Heart left ventricle (tissue), 16 donors: ENCODE measurements around the gene GRIN1. TPM values are rescaled to one million over a fixed set of nuclear protein-coding genes. Genes with fewer than 3 reads are reported as not detected.

Source experiments
- ATAC-seq, 4 donors: fragments of 200-7000 bp; cut with Tn5 transposase; one replicate each; pipeline ENCODE4 v1.9.1; 2020 to 2022; ENCODE audit warnings: moderate library complexity in 4 of 4, mild to moderate bottlenecking in 3 of 4, moderate number of reproducible peaks in 1 of 4
- DNase-seq, 5 donors: peaks; one replicate each; pipeline ENCODE4 v3.0.0-alpha.2; 2020
- H3K27ac ChIP-seq, 12 donors: fragments of 200-600 bp; sonication (generic) in 4 of 12; one replicate each; pipeline versions ENCODE4 v1.5.0 to v1.8.0; 2016 to 2022; ENCODE audit warnings: mild to moderate bottlenecking in 2 of 12
- H3K27me3 ChIP-seq, 9 donors: fragments of 200-600 bp; sonication (generic) in 2 of 9; one replicate each; pipeline versions ENCODE4 v1.5.1 to v1.8.0; 2016 to 2022; ENCODE audit warnings: mild to moderate bottlenecking in 3 of 9
- H3K36me3 ChIP-seq, 9 donors: fragments of 200-600 bp; sonication (generic) in 2 of 9; one replicate each; pipeline versions ENCODE4 v1.5.0 to v1.8.0; 2018 to 2022; ENCODE audit warnings: mild to moderate bottlenecking in 2 of 9
- H3K4me1 ChIP-seq, 12 donors: fragments of 200-600 bp; sonication (generic) in 4 of 12; one replicate each; pipeline versions ENCODE4 v1.5.0 to v1.8.0; 2016 to 2022; ENCODE audit warnings: mild to moderate bottlenecking in 3 of 12
- H3K4me3 ChIP-seq, 12 donors: fragments of 200-600 bp; sonication (generic) in 4 of 12; one replicate each; pipeline versions ENCODE4 v1.5.0 to v1.8.0; 2017 to 2022; ENCODE audit warnings: mild to moderate bottlenecking in 9 of 12, moderate library complexity in 4 of 12
- H3K9me3 ChIP-seq, 12 donors: fragments of 200-600 bp; sonication (generic) in 4 of 12; one replicate each; pipeline versions ENCODE4 v1.5.0 to v1.8.0; 2016 to 2022; ENCODE audit warnings: mild to moderate bottlenecking in 1 of 12
- POLR2A ChIP-seq, 2 donors: fragments of 450-650 bp; IDR thresholded peaks; one replicate each; pipeline ENCODE4 v1.6.1; 2017; ENCODE audit warnings: antibody characterized with exemption in 2 of 2, mild to moderate bottlenecking in 2 of 2, moderate library complexity in 2 of 2
- WGBS, 4 donors: extraction: QIAGEN DNeasy Blood & Tissue Kit in 2 of 4; methylation state at CpG; one replicate each; pipeline versions ENCODE4 v1.1.5 to v1.1.7; 2013 to 2018; 5-methylcytosine and 5-hydroxymethylcytosine counted together
- intact Hi-C, 10 donors: fragments of 100-400 bp; cut with DNase I; formaldehyde crosslinking; loops; one replicate each; pipeline versions ENCODE4 v1.11.1 to v1.14.2; 2022
- polyA plus RNA-seq, 2 donors: library from polyadenylated mRNA; stranded (reverse); fragments of 200-250 nt; gene quantifications; one replicate each; pipeline ENCODE4 v1.2.3, GENCODE V29; 2013
- total RNA-seq, 9 donors: library from RNA; depleted of rRNA in 2 of 9; stranded (reverse); fragments of >200 nt in 2 of 9; fragmentation: NEBNext Ultra II Directional in 3 of 9; extraction: Animal tissue kit (Norgen Biotek cat#: 25700) in 3 of 9; gene quantifications; one replicate each; pipeline versions ENCODE4 v1.1.0 to v1.2.4, GENCODE V29; 2016 to 2023
- TF ChIP-seq, protein P1 (sequence below), 12 donors: fragments of 200-600 bp; sonication (generic) in 4 of 12; IDR thresholded peaks; one replicate each; pipeline versions ENCODE4 v1.5.0 to v1.8.0; 2018 to 2022; ENCODE audit warnings: antibody characterized with exemption in 12 of 12, mild to moderate bottlenecking in 5 of 12
- donor health status: ischemic (EF 13 %, LVEDD 7.1; RV severe dilation, severe dysfunction).
- donor health status: healthy with polysubstance abuse.
- donor health status: DM: no; HTN: yes; CAD: no.
- donor health status: DM: no; HTN: no; CAD: no.
- donor health status: ischemic (EF 25% LVEDD 6.9; RV normal size, moderate dysfunction).
- donor health status: ischemic (EF 25% LVEDD 5.7; RV mildly dilated, moderate dysfunction).
- donor health status: healthy.
- donor health status: DM: yes; HTN: yes; CAD: no.
- donor health status: ischemic (EF 35%, LVEDD 5.7; RV mildly dilated, moderate dysfunction).
- donor health status: nonischemic (EF 11% LVEDD 7.7; RV severe dilation, severe dysfunction).
- donor health status: DM: yes; HTN: yes; CAD: no.
- donor health status: PGD.
- donor health status: ischemic (EF 29% LVEDD 5.4; RV normal size, mild dysfunction).
- donor health status: nonischemic (EF 23%, LVEDD 6.1; RV moderate dilation, normal function).

GRIN1 gene
- total and polyA plus RNA-seq, 11 donors = 0.10 TPM; not detected in 10

DNA sequence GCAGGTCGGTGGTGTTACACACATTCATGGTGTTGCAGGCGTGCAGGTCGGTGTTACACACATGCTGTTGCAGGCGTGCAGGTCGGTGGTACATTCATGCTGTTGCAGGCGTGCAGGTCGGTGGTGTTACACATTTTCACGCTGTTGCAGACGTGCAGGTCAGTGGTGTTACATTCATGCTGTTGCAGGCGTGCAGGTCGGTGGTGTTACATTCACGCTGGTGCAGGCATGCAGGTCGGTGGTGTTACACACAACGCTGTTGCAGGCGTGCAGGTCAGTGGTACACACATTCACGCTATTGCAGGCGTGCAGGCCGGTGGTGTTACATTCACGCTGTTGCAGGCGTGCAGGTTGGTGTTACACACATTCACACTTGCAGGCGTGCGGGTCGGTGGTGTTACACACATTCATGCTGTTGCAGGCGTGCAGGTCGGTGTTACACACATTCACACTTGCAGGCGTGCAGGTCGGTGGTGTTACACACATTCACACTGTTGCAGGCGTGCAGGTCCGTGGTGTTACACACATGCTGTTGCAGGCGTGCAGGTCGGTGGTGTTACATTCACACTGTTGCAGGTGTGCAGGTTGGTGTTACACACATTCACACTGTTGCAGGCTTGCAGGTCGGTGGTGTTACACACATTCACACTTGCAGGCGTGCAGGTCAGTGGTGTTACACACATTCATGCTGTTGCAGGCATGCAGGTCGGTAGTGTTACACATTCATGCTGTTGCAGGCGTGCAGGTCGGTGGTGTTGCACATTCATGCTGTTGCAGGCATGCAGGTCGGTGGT lies 35.6 kb upstream of the GRIN1 start:
- TF ChIP-seq, protein P1, sequence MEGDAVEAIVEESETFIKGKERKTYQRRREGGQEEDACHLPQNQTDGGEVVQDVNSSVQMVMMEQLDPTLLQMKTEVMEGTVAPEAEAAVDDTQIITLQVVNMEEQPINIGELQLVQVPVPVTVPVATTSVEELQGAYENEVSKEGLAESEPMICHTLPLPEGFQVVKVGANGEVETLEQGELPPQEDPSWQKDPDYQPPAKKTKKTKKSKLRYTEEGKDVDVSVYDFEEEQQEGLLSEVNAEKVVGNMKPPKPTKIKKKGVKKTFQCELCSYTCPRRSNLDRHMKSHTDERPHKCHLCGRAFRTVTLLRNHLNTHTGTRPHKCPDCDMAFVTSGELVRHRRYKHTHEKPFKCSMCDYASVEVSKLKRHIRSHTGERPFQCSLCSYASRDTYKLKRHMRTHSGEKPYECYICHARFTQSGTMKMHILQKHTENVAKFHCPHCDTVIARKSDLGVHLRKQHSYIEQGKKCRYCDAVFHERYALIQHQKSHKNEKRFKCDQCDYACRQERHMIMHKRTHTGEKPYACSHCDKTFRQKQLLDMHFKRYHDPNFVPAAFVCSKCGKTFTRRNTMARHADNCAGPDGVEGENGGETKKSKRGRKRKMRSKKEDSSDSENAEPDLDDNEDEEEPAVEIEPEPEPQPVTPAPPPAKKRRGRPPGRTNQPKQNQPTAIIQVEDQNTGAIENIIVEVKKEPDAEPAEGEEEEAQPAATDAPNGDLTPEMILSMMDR (IDR thresholded peaks at IDR 0.05) = no peak
- no peak for TF ChIP-seq POLR2A (IDR thresholded peaks at IDR 0.05)
- DNase-seq = no peak
- intact Hi-C loops = no loop called here

DNA sequence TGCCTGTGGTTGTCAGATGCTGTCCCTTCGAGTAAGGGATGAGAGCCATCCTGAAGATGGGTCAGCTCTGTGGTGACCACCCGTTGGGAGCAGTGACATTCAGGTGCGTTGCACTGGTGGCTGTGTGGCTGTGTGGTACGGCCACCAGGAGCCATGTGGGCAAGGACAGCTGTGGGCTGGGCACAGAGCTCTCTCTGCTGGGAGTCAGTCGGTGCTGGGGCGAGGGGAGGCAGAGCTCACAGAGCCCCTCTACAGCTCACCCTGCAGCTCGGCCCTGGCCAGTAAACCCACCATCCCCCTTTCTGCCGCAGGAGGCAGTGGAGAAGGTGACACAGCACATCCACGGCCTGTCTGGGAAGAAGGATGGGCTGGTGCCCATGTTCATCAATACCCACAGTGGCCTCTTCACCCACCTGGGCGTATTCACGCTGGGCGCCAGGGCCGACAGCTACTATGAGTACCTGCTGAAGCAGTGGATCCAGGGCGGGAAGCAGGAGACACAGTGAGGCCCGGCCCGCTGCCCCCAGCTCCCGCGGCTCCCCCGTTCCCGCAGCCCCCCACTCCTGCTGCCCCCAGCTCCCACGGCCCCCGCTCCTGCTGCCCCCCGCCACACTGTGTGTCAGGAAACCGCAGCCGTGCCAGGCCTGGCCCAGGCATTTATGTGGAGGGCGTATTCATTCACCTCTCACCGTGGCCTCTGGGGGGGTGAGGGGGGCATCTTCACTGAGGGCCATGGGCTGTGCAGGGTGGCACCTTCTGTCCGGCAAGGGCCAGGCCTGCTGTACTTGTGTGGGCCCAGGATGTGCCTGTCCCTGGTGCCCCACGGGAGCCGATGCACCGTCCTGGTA lies 32.9 kb upstream of the GRIN1 start:
- ATAC-seq = no peak
- H3K9me3 ChIP-seq = no peaks in the 10 kb centered on the region
- WGBS, 4 donors = 91 to 96% (median 94%) methylated on average over 26 to 31 of the region's 31 CpGs
- no peak overlapping the region for H3K4me3 ChIP-seq
- H3K36me3 ChIP-seq = peaks cover 0 to 99% (median 81%) of the 10 kb centered on the region in 9 donors
- H3K27ac ChIP-seq = no peak overlapping the region
- no peak for DNase-seq
- H3K27me3 ChIP-seq = no peaks in the 10 kb centered on the region
- no peak for TF ChIP-seq POLR2A (IDR thresholded peaks at IDR 0.05)
- TF ChIP-seq, protein P1 (IDR thresholded peaks at IDR 0.05) = no peak
- no peaks in the 10 kb centered on the region for H3K4me1 ChIP-seq
- intact Hi-C loops = no loop called here

More for the DNA sequence above, 35.6 kb upstream of the GRIN1 start:
- ATAC-seq = no peak
- H3K9me3 ChIP-seq = no peaks in the 10 kb centered on the region
- WGBS, 4 donors = 92 to 94% (median 93%) methylated on average over 37 of the region's 37 CpGs
- peaks cover 0 to 93% (median 91%) of the 10 kb centered on the region in 9 donors for H3K36me3 ChIP-seq
- no peaks in the 10 kb centered on the region for H3K4me1 ChIP-seq
- no peak overlapping the region for H3K27ac ChIP-seq
- H3K27me3 ChIP-seq = no peaks in the 10 kb centered on the region
- no peak overlapping the region for H3K4me3 ChIP-seq

DNA sequence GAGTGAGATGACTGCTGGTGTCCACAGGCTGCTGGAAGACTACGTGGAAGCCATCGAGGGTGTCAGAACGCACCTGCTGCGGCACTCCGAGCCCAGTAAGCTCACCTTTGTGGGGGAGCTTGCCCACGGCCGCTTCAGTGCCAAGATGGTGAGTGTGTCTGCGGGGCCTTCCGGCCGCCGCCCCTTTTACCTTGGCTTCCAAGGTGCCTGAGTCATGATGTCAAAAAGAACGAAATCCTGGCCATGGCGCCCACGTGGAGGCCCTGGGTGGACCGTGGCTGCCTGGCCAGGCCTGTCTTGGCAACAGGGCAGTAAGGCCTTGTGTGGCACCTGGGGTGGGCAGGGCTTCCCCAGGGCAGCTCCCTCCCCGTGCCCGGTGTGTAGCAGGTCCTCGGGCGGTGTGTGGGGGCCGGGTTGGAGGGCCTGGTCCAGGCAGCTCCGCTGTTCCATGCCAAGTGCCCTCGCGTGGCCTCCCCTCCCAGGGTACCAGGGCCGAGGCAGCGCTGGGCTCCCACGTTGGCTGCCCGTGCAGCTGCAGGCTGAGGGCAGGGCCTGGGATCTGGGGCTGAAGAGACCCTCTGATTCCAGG lies 32.2 kb upstream of the GRIN1 start:
- H3K4me1 ChIP-seq = no peaks in the 10 kb centered on the region
- H3K9me3 ChIP-seq = no peaks in the 10 kb centered on the region
- H3K27me3 ChIP-seq = no peaks in the 10 kb centered on the region
- intact Hi-C loops = no loop called here
- DNase-seq = peak in 1 of 5 donors; percentile 29
- no peak for TF ChIP-seq POLR2A (IDR thresholded peaks at IDR 0.05)
- TF ChIP-seq, protein P1 (IDR thresholded peaks at IDR 0.05) = no peak
- no peak for ATAC-seq
- WGBS, 4 donors = 93 to 97% (median 95%) methylated on average over 18 to 27 of the region's 27 CpGs
- peaks cover 0 to 98% (median 79%) of the 10 kb centered on the region in 9 donors for H3K36me3 ChIP-seq
- no peak overlapping the region for H3K27ac ChIP-seq
- no peak overlapping the region for H3K4me3 ChIP-seq
